SK-N-SH treated with all-trans-retinoic acid at 6 μM for 48 hours (cell line): ENCODE results near the gene EBP.
A peak's percentile ranks its signal among the peaks of the same experiment; 100 is the strongest.

ENCODE experiments used
- GLIS3 ChIP-seq: fragments of 250-450 bp; sonication (Bioruptor Pico); IDR thresholded peaks from 2 replicates; pipeline ENCODE4 v1.5.0; 2020; ENCODE audit warnings: mild to moderate bottlenecking, moderate library complexity
- PPARA ChIP-seq: fragments of 250-450 bp; sonication (Bioruptor Pico); IDR thresholded peaks from 2 replicates; pipeline ENCODE4 v1.5.0; 2020; ENCODE audit warnings: mild to moderate bottlenecking, borderline replicate concordance

GRCh38 chrX:48574270-48575266 lies 53.0 kb downstream of the EBP start, which contains the start of gene RBM3:
- TF ChIP-seq PPARA (CRISPR knock-in tag): no peak
- 0 out of 2 replicates have a peak, but pooled peaks have one; percentile 70 for TF ChIP-seq GLIS3 (CRISPR knock-in tag)
